HEK293T (cell line): ENCODE results near the gene NRP2.

Experiments used
- ARNT ChIP-seq: fragments of 450-650 bp; IDR thresholded peaks from 2 replicates; pipeline ENCODE4 v1.6.1; 2017; ENCODE audit warnings: mild to moderate bottlenecking
- BHLHE40 ChIP-seq: fragments of 450-650 bp; IDR thresholded peaks from 2 replicates; pipeline ENCODE4 v1.6.1; 2016; ENCODE audit warnings: mild to moderate bottlenecking, moderate library complexity, borderline replicate concordance
- CTBP1 ChIP-seq: fragments of 450-650 bp; IDR thresholded peaks from 2 replicates; pipeline ENCODE4 v1.6.1; 2016; ENCODE audit warnings: borderline replicate concordance
- ELF4 ChIP-seq: fragments of 450-650 bp; IDR thresholded peaks from 2 replicates; pipeline ENCODE4 v1.6.1; 2017; ENCODE audit warnings: antibody characterized with exemption
- FOXA1 ChIP-seq: fragments of 450-650 bp; IDR thresholded peaks from 2 replicates; pipeline ENCODE4 v1.6.1; 2016; ENCODE audit warnings: mild to moderate bottlenecking
- FOXK2 ChIP-seq: fragments of 450-650 bp; IDR thresholded peaks from 2 replicates; pipeline ENCODE4 v1.6.1; 2016; ENCODE audit warnings: mild to moderate bottlenecking
- FOXM1 ChIP-seq: fragments of 450-650 bp; IDR thresholded peaks from 2 replicates; pipeline ENCODE4 v1.6.1; 2017; ENCODE audit warnings: mild to moderate bottlenecking, borderline replicate concordance
- HDGF ChIP-seq: fragments of 450-650 bp; IDR thresholded peaks from 2 replicates; pipeline ENCODE4 v1.6.1; 2017; ENCODE audit warnings: antibody characterized with exemption, borderline replicate concordance
- LEF1 ChIP-seq: fragments of 450-650 bp; IDR thresholded peaks from 2 replicates; pipeline ENCODE4 v1.6.1; 2017; ENCODE audit warnings: mild to moderate bottlenecking, borderline replicate concordance
- NFRKB ChIP-seq: fragments of 450-650 bp; IDR thresholded peaks from 2 replicates; pipeline ENCODE4 v1.6.1; 2016; ENCODE audit warnings: mild to moderate bottlenecking, moderate library complexity
- SUZ12 ChIP-seq: fragments of 450-650 bp; IDR thresholded peaks from 2 replicates; pipeline ENCODE4 v1.6.1; 2016; ENCODE audit warnings: mild to moderate bottlenecking
- TARDBP ChIP-seq: fragments of 450-650 bp; IDR thresholded peaks from 2 replicates; pipeline ENCODE4 v1.6.1; 2016
- ZNF384 ChIP-seq: fragments of 450-650 bp; IDR thresholded peaks from 2 replicates; pipeline ENCODE4 v1.6.1; 2016

GRCh38 chr2:205661281-205661680 is 21.0 kb upstream of the NRP2 start:
- TF ChIP-seq SUZ12 = no peak
- TF ChIP-seq TARDBP = no peak
- no peak for TF ChIP-seq CTBP1
- no peak for TF ChIP-seq NFRKB
- no peak for TF ChIP-seq FOXM1
- no peak for TF ChIP-seq FOXA1
- TF ChIP-seq ZNF384 = no peak
- no peak for TF ChIP-seq FOXK2
- no peak for TF ChIP-seq ELF4
- TF ChIP-seq BHLHE40 = no peak
- no peak for TF ChIP-seq HDGF
- no peak for TF ChIP-seq ARNT
- TF ChIP-seq LEF1 = no peak
